Measurements from ENCODE around the gene PDCD5.

GRCh38 chr19:32542477-32543108 is 38.4 kb upstream of the PDCD5 start:
- no peak for TF ChIP-seq CTCF (IDR thresholded peaks at IDR 0.05)
- TF ChIP-seq POLR2A (IDR thresholded peaks at IDR 0.05) = no peak

All from adrenal gland (tissue), 5 donors.